SJSA1 (cell line): ENCODE measurements around the gene LMAN2. TPM values are rescaled to one million over a fixed set of nuclear protein-coding genes. Genes with fewer than 3 reads are reported as not detected.

ENCODE experiments used
- DNase-seq, 2 experiments: peaks; one replicate each; pipeline ENCODE4 v3.0.0-alpha.2; 2015 to 2020; ENCODE audit warnings: low spot score in 2 of 2, low read depth in 1 of 2
- H3K27ac ChIP-seq: fragments of 250-450 bp; sonication (Bioruptor Pico); 2 replicates; pipeline ENCODE4 v1.5.1; 2020; ENCODE audit warnings: mild to moderate bottlenecking, moderate library complexity
- H3K27me3 ChIP-seq: fragments of 250-450 bp; sonication (Bioruptor Pico); replicated peaks from 2 replicates; pipeline ENCODE4 v1.5.1; 2020; ENCODE audit warnings: mild to moderate bottlenecking, moderate library complexity
- H3K36me3 ChIP-seq: fragments of 250-450 bp; sonication (Bioruptor Pico); 2 replicates; pipeline ENCODE4 v1.5.1; 2020; ENCODE audit warnings: mild to moderate bottlenecking
- H3K4me1 ChIP-seq: fragments of 250-450 bp; sonication (Bioruptor Pico); replicated peaks from 2 replicates; pipeline ENCODE4 v1.6.1; 2021; ENCODE audit warnings: mild to moderate bottlenecking
- H3K4me3 ChIP-seq: fragments of 250-450 bp; sonication (Bioruptor Pico); 2 replicates; pipeline ENCODE4 v1.5.1; 2020; ENCODE audit warnings: mild to moderate bottlenecking
- H3K9me3 ChIP-seq: fragments of 250-450 bp; sonication (Bioruptor Pico); replicated peaks from 2 replicates; pipeline ENCODE4 v1.5.1; 2020; ENCODE audit warnings: mild to moderate bottlenecking
- total RNA-seq: library from RNA; depleted of rRNA; stranded (reverse); fragments of >200 nt; shearing (Covaris generic); gene quantifications from 2 replicates; pipeline ENCODE4 v1.2.3, GENCODE V29; 2014

The LMAN2 gene
- total RNA-seq, 1 experiment from 2014 or later = 397 TPM

DNA sequence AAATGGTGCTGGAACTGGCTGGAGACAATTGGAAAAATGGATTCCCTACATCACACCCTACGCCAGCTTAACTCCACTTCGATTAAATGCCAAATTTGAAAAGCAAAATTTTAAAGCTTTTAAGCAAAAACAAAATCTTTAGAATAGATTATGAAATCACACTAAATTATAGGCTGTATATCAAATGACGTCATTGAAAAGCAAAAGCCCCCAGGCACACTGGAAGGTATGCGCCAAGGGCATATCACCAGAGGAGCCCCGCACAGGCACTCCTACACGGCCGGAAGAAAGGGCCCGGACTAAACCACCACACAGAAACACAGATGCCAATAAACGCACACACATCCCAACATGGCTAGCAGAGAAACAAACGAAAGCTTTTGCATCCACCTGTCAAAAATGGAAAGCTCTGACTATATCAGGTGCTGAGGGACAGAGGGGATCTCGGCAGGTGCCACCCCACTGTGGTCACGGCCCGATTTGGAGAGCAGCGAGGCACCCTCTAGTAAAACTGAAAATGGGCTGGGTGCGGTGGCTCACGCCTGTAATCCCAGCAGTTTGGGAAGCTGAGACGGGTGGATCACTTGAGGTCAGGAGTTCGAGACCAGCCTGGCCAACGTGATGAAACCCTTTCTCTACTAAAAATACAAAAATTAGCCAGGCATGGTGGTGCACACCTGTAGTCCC is 22.8 kb downstream of the LMAN2 start:
- Histone ChIP-seq H3K4me1 (peaks cover 12% of the 10 kb centered on the region), H3K4me3 (no peak overlapping the region), H3K9me3 (no peaks in the 10 kb centered on the region), H3K36me3 (peaks cover 60% of the 10 kb centered on the region), H3K27me3 (no peaks in the 10 kb centered on the region), H3K27ac (no peak overlapping the region)
- no peak for DNase-seq

DNA sequence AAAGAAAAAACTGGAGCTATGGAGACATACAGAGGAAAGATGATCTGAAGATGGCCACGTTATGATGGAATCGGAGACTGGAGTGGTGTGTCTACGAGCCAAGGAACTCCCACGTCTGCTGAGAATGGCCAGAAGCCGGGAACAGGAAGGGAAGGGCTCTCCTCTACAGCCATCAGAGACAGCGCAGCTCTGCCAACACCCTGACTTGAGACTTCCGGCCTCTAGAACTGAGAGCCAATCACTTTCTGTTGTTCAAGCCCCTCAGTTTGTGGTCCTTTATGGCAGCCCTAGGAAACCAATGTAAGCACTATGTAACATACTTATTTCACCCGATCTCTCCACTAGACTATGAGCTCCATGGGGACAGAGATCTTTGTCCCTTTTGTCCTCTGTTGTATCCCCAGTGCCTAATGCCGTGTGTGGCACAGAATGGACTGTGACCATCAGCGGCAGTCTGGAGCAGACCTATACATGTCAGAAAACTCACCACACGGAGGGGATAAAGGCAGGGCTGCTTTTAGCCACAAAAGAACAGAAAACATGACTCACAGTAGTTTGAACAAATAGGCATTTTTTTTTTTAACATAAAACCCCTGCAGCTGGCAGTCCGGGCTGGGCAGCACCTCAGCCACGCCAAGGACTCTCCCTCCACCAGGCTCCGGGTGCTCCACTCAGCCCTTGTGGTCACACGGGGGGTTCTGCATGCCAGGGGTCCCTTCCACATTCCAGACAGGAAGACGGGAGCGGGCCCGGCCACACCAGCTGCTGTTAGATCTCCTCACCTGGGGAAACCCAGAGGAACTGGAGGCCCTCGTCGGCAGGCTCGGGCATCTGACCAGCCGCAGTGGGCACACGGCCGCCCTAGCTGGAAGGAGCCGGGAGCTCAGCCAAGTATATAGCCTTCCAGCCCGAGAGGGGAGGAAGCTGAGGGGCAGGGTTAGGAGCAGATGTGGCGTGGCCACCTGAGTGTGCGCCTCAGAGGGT is 23.6 kb downstream of the LMAN2 start:
- H3K4me3 ChIP-seq = no peak overlapping the region

DNA sequence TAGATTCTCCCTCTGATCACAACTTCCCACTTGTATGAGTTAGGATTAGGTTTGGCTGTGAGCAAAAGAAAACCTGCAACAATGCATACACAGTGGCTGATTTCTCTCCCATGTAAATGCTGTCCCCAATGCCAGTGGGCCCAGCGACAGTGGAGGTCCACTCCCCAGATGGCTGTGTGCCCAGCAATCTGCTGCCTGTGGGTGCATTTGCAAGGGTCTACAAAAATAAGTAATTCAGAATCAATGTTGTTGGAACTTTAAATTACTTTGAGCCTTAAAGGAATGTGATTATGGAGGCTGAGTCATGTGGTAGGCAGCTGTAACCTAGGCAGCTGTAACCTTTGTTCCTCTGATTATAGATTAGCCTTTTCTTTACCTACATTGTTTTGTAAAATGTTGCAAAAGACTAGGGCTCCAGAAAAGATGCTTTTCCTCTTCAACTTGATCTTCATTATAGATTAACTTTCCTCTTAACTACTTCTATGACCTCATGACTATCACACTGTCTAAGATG is 25.5 kb downstream of the LMAN2 start:
- Histone ChIP-seq H3K4me3 (no peak overlapping the region), H3K27me3 (no peaks in the 10 kb centered on the region), H3K9me3 (no peaks in the 10 kb centered on the region), H3K27ac (no peak overlapping the region), H3K4me1 (peaks cover 12% of the 10 kb centered on the region), H3K36me3 (peaks cover 36% of the 10 kb centered on the region)
- DNase-seq = no peak

More for the DNA sequence above, 23.6 kb downstream of the LMAN2 start:
- Histone ChIP-seq H3K27ac (no peak overlapping the region), H3K9me3 (no peaks in the 10 kb centered on the region), H3K36me3 (peaks cover 51% of the 10 kb centered on the region), H3K27me3 (no peaks in the 10 kb centered on the region), H3K4me1 (peaks cover 12% of the 10 kb centered on the region)
- no peak for DNase-seq

DNA sequence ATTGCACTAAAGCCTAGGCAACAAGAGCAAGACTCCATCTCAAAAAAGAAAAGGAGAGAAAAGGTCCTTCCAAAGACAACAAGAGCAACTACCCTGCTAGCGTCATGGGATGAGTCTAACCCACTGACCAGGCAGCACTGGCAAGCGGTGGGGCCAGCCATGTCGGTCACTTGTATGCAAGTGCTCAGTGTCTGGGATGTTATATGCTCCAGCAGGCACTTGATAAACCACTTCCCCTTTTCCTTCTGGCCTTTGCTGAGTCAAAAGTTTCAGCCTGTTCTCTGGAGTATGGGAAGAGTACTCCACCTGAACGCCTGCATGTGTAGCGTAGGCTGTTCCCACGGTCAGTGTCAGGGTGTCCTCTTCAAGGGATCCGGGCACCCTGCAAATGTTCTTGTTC is 30.6 kb downstream of the LMAN2 start:
- peaks cover 28% of the 10 kb centered on the region for H3K36me3 ChIP-seq
- H3K9me3 ChIP-seq = peaks cover 3% of the 10 kb centered on the region; the same call in 1 of the 2 replicates
- H3K4me1 ChIP-seq = peaks cover 3% of the 10 kb centered on the region
- no peak overlapping the region for H3K27ac ChIP-seq
- DNase-seq = no peak
- H3K27me3 ChIP-seq = no peaks in the 10 kb centered on the region
- H3K4me3 ChIP-seq = no peak overlapping the region

DNA sequence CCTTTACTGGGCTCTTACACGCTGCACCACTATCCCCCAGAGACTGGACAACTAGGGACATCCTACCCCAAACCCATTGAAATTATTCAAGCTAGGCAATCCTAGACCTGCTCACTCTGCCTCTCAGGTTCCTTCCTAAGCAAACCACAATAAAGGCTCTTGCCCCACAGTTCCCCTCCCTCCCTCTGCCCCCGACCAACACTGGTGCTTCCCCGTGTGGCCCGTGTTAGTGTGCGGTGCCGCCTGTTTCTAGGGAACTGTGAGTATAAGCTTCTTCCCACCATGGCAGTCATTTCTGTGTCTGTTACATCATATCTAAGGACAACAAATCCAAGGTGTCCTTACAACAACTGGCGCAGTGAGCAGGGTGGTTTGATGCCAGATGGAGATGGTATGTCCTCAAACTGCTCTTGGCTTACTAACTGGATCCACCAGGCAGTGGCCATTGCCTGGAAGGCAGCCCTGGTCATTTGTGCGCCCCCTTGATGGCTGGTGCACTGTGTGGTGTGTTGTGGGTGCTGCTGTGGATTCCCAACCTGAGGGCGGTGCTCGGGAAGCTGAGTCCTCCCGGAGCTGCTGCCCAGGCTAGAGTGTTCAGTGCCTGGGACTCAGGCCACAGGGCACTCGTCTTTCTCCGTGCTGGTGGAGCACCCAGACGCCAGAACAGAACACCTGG is 31.4 kb downstream of the LMAN2 start:
- H3K27ac ChIP-seq = no peak overlapping the region
- DNase-seq = no peak
- peaks cover 21% of the 10 kb centered on the region for H3K36me3 ChIP-seq
- H3K4me3 ChIP-seq = no peak overlapping the region
- H3K4me1 ChIP-seq = no peaks in the 10 kb centered on the region
- peaks cover 3% of the 10 kb centered on the region; the same call in 1 of the 2 replicates for H3K9me3 ChIP-seq
- H3K27me3 ChIP-seq = no peaks in the 10 kb centered on the region

DNA sequence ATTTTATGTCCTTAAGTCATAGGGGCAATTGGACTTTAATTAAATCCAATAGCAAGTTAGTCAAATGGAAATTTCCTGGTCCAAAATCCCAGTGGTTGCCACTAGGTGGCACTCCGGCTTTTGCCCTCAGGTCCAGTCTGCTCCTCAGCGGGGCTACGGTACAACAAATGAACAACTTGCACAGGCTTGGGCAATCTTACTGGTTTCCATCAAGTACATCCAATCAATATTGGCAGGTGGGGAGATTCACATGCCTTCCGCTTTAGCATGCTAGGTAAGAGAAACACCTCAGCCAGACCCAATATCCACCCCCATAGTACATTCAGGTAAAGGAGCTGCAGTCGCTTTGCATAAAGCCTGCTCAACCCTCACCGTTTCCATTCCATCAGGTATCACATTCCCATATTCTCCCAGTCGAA is 33.5 kb downstream of the LMAN2 start:
- H3K4me3 ChIP-seq = no peak overlapping the region
- H3K27ac ChIP-seq = no peak overlapping the region
- H3K27me3 ChIP-seq = no peaks in the 10 kb centered on the region
- H3K9me3 ChIP-seq = peaks cover 3% of the 10 kb centered on the region; the same call in 1 of the 2 replicates
- DNase-seq = peak; percentile 63 to 79
- peaks cover 7% of the 10 kb centered on the region for H3K4me1 ChIP-seq
- peaks cover 15% of the 10 kb centered on the region for H3K36me3 ChIP-seq

DNA sequence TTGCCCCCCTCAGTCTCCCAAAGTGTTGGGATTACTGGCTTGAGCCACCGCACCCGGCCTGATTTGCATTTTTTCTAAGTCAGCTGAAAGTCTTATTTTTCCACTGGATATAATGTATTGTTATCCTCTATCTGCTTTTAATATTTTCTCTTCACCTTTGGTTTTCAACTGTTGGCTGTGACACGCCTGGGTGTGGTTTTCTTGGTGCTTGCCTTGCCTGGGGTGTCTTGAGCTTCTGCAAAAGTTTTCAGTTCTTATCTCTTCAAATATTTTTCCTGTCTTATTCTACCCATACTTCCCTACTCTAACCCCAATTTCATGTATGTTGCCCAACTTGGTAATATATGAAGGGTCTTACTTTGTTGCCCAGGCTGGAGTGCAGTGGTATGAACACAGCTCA is 35.5 kb downstream of the LMAN2 start:
- H3K4me3 ChIP-seq = no peak overlapping the region
- no peak overlapping the region for H3K27ac ChIP-seq
- H3K9me3 ChIP-seq = peaks cover 3% of the 10 kb centered on the region; the same call in 1 of the 2 replicates
- DNase-seq = no peak
- no peaks in the 10 kb centered on the region for H3K27me3 ChIP-seq
- peaks cover 19% of the 10 kb centered on the region for H3K36me3 ChIP-seq
- H3K4me1 ChIP-seq = peaks cover 14% of the 10 kb centered on the region

DNA sequence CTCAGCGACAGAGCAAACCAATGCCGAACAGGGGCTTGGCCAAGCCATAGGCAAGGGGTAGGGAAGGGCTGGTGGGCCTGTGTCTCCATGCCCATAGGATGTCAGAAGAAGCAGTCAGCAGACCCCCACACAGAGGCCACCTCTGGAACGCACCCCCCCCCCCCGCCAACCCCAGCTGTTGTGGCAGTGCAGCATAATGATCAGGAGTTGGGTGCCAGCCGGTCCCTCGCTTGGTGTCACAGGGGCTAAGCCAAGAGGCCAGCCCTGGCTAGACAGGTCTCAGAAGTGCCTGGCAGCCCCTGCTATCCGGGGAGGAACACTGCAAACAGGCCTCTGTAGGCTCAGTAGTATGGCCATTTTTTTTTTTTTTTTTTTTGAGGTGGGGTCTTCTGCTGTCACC is 36.1 kb downstream of the LMAN2 start:
- no peak for DNase-seq
- peaks cover 20% of the 10 kb centered on the region for H3K4me1 ChIP-seq
- H3K36me3 ChIP-seq = peaks cover 19% of the 10 kb centered on the region
- no peaks in the 10 kb centered on the region for H3K27me3 ChIP-seq
- H3K9me3 ChIP-seq = peaks cover 3% of the 10 kb centered on the region; the same call in 1 of the 2 replicates
- no peak overlapping the region for H3K4me3 ChIP-seq
- H3K27ac ChIP-seq = no peak overlapping the region

DNA sequence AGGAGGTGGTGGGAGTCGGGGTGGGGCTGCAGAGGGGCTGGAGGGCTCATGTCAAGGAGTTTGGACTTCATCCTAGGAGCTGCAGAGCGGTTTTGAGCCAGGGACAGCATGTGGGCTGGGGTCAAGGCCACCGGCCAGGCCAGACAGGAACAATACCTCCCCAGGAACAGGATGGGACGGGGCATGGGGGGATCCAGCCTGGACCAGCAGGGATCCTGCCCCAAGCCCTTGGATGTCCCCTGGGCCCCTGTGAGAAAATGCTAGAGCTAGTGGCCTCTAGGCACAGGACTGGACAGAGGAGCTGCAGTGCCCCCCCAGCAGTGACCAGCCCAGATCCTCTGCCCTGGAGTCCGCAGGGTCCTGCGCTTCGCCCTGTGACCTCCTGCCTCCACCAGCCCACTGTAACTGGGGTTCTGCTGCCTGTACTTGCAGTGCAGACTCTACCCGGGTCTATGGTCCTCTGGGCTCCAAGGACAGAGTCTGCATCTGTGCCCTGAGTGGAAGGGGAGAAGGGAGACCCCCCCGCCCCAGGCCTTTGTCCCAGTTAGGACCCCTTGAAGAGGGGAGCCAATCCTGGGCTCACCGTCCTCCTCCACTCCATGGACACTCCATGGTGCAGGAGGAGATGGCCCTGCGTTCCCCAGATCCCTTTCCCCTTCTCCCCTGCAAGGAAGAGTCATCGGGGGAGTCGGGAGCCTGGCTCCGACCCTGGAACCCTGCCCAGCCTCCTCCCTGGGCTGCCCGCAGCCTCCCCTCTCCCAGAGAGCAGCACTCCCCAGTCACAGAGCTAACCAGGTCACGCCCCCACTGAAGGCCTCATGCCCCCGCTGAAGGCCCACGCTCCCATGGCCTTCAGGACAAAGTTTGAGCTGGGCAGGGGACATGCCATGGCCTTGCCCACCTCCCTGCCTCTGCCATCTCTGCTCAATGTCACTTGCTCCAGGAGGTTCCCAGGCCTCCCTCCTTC is 36.8 kb downstream of the LMAN2 start:
- no peak overlapping the region for H3K4me3 ChIP-seq
- no peak overlapping the region for H3K27ac ChIP-seq
- peaks cover 23% of the 10 kb centered on the region for H3K36me3 ChIP-seq
- no peak for DNase-seq
- no peaks in the 10 kb centered on the region for H3K27me3 ChIP-seq
- H3K4me1 ChIP-seq = peaks cover 27% of the 10 kb centered on the region
- peaks cover 3% of the 10 kb centered on the region; the same call in 1 of the 2 replicates for H3K9me3 ChIP-seq

DNA sequence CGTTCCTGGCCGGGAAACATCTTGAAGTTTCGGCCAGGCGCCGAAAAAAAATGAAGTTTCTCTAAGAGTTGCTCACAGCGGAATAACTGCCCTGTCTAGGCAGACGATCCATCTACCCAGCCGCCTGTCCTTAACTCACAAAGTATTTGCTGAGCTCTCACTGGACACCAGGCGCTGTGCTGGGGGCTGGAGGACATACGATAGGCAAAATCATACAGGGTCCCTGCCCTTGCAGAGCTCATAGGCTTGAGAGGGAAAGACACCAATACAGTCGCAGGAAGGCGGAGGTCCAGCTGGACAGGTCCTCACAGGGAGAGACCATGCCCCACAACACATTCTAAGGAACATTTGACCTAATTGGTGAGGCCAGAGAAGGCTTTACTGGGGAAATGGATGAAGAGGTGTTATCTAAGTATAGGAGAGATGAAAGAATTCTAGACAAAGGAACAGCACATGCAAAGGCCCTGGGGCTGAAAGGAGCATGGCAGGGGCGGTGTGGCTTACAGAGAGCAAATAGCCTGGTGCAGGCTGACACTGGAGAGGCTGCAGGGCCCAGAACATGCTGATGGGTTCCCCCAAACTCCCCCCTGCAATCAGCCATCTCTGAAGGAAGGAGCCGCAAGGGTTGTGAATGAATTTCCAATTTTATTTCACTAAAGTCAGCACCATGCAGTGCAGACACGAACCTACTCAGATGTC is 37.8 kb downstream of the LMAN2 start:
- no peak for DNase-seq
- no peaks in the 10 kb centered on the region for H3K9me3 ChIP-seq
- peaks cover 32% of the 10 kb centered on the region for H3K4me1 ChIP-seq
- H3K4me3 ChIP-seq = no peak overlapping the region
- H3K27ac ChIP-seq = no peak overlapping the region
- H3K27me3 ChIP-seq = no peaks in the 10 kb centered on the region
- peaks cover 33% of the 10 kb centered on the region for H3K36me3 ChIP-seq

DNA sequence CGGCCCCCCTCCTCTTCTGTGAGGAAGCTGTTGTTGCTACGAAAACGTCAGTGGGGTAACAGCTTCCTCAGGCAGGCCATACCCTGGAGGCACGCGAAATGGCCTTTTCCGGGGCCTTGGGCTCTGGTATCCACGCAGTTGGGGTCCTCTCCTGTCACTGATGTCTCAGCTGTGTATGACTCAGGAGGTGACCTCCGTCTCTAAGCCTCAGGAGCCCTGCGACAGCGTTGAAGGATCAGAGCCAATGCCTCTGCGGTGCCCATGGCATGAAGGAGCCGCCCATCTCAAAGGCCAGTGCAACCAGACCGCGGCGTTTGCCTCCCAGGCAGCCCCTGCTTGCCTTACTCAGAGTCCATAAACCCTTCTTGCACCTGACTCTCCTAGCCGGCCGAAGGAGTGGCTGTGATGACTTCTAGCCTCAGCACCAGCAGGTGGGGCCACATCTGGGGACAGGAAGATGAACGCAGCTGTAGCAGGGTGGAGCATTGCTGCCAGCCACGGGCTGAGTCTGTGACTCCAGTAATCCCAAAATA is 38.8 kb downstream of the LMAN2 start:
- H3K9me3 ChIP-seq = no peaks in the 10 kb centered on the region
- peaks cover 32% of the 10 kb centered on the region for H3K4me1 ChIP-seq
- H3K27ac ChIP-seq = peak overlapping the region; percentile 86
- peaks cover 43% of the 10 kb centered on the region for H3K36me3 ChIP-seq
- H3K27me3 ChIP-seq = no peaks in the 10 kb centered on the region
- H3K4me3 ChIP-seq = peak overlapping the region; percentile 71
- peak in 1 of 2 experiments; percentile 73 for DNase-seq
